ENCODE measurements around the gene SLC25A29. TPM values are rescaled to one million over a fixed set of nuclear protein-coding genes. Genes with fewer than 3 reads are reported as not detected.
"Not testable (repeated sequence)": the region's sequence is repeated elsewhere in the genome, so short reads cannot be mapped to it uniquely, and the experiment has no call there.

Gene SLC25A29
- total RNA-seq, 1 donor from 2014 or later, result 29.3 TPM

- Mint-ChIP-seq H3K36me3 (ENCODE audit: low read depth) (no peaks in the 10 kb centered on the region), H3K27ac (ENCODE audit: unreplicated experiment) (no peak overlapping the region), H3K4me3 (ENCODE audit: unreplicated experiment) (no peak overlapping the region)
Measured at GRCh38 chr14:100313464-100314230, 7.4 kb upstream of the SLC25A29 start.

DNA sequence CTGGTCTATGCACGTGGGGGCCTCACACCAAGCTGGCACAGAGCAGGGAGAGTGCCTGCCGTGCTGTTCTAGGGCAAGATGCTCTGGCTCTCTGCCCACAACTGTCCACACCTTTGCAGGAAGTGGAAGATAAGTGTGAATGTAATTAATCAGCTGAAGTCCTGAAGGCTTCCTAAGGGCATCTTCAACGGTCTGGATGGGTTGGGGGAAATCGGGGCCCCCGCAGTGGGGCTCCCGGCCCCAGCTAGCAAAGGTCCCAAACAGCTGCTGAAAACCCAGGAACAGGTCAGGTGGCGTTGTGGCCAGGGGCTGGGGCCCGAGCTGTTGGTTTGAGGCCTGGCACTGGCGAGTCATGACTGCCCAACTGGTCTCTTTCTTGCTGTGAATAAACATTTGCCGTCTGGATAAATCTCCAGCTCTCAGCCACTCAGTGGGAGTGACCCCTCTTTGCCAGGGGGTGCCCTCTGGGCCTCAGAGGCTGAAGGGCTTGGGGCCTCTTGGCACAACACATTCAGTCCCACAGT, 6.7 kb upstream of the SLC25A29 start:
- Mint-ChIP-seq H3K27ac (ENCODE audit: unreplicated experiment) (no peak overlapping the region), H3K4me3 (ENCODE audit: unreplicated experiment) (no peak overlapping the region), H3K27me3 (ENCODE audit: low read depth) (no peaks in the 10 kb centered on the region), H3K4me1 (ENCODE audit: low read depth) (peaks cover 20% of the 10 kb centered on the region), H3K9me3 (ENCODE audit: low read depth) (no peaks in the 10 kb centered on the region), H3K36me3 (ENCODE audit: low read depth) (no peaks in the 10 kb centered on the region)
- no peak for TF ChIP-seq CTCF (IDR thresholded peaks at IDR 0.05)
- DNase-seq (ENCODE audit: low spot score), result no peak

More at GRCh38 chr14:100313464-100314230, 7.4 kb upstream of the SLC25A29 start:
- H3K9me3 Mint-ChIP-seq (ENCODE audit: low read depth), result no peaks in the 10 kb centered on the region
- no peaks in the 10 kb centered on the region for H3K27me3 Mint-ChIP-seq (ENCODE audit: low read depth)
- peaks cover 14% of the 10 kb centered on the region for H3K4me1 Mint-ChIP-seq (ENCODE audit: low read depth)
- DNase-seq (ENCODE audit: low spot score), result no peak
- TF ChIP-seq CTCF (IDR thresholded peaks at IDR 0.05), result no peak

DNA sequence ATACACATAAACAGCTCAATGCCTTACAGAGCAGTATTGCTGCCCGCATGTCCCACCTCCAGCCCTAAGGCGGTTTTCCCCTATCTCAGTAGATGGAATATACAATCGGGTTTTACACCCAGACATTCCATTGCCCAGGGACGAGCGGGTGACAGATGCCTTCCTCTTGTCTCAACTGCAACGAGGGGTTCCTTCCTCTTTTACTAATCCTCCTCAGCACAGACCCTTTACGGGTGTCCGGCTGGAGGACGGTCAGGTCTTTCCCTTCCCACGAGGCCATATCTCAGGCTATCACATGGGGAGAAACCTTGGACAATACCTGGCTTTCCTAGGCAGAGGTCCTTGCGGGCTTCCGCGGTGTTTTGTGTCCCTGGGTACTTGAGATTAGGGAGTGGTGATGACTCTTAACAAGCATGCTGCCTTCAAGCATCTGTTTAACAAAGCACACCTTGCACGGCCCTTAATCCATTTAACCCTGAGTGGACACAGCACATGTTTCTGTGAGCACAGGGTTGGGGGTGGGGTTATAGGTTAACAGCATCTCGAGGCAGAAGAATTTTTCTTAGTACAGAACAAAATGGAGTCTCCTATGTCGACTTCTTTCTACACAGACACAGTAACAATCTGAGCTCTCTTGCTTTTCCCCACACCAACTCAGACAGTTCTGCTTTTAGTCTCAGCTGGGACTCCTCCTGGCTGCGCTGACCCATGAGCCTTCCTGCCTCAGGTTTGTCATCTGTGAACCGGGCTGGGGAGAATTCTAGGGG, 6.0 kb upstream of the SLC25A29 start:
- H3K4me3 Mint-ChIP-seq (ENCODE audit: unreplicated experiment); H3K9me3 Mint-ChIP-seq (ENCODE audit: low read depth); DNase-seq (ENCODE audit: low spot score); H3K36me3 Mint-ChIP-seq (ENCODE audit: low read depth); H3K27ac Mint-ChIP-seq (ENCODE audit: unreplicated experiment); H3K27me3 Mint-ChIP-seq (ENCODE audit: low read depth): not testable (repeated sequence)
- peaks cover 26% of the 10 kb centered on the region for H3K4me1 Mint-ChIP-seq (ENCODE audit: low read depth)

GRCh38 chr14:100309028-100309737, 2.9 kb upstream of the SLC25A29 start:
- Mint-ChIP-seq H3K4me3 (ENCODE audit: unreplicated experiment) (no peak overlapping the region), H3K27me3 (ENCODE audit: low read depth) (no peaks in the 10 kb centered on the region), H3K4me1 (ENCODE audit: low read depth) (peaks cover 40% of the 10 kb centered on the region), H3K36me3 (ENCODE audit: low read depth) (no peaks in the 10 kb centered on the region), H3K9me3 (ENCODE audit: low read depth) (no peaks in the 10 kb centered on the region), H3K27ac (ENCODE audit: unreplicated experiment) (no peak overlapping the region)
- peak; percentile 23 for TF ChIP-seq CTCF (IDR thresholded peaks at IDR 0.05)
- no peak for DNase-seq (ENCODE audit: low spot score)

DNA sequence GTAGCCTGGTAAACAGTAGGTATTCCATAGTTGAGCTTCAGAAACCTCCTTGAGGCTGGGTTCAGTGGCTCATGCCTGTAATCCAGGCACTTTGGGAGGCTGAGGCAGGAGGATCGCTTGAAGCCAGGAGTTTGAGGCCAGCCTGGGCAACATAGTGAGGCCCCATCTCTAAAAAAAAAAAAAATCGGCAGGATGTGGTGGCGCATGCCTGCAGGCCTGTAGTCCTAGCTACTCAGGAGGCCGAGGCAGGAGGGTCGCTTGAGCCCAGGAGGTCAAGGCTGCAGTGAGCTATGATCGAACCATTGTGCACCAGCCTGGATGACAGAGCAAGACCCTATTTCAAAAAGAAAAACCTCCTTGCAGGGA, 2.2 kb upstream of the SLC25A29 start:
- H3K36me3 Mint-ChIP-seq (ENCODE audit: low read depth); H3K4me3 Mint-ChIP-seq (ENCODE audit: unreplicated experiment); H3K9me3 Mint-ChIP-seq (ENCODE audit: low read depth); DNase-seq (ENCODE audit: low spot score); H3K27me3 Mint-ChIP-seq (ENCODE audit: low read depth): not testable (repeated sequence)
- peak overlapping the region; percentile 22 for H3K27ac Mint-ChIP-seq (ENCODE audit: unreplicated experiment)
- peaks cover 39% of the 10 kb centered on the region for H3K4me1 Mint-ChIP-seq (ENCODE audit: low read depth)

Measured in chondrocyte (in vitro differentiated cells).